GM18907 (cell line): Measurements from ENCODE around the gene TSPAN15.

ENCODE experiments used
- ATAC-seq: cut with Tn5 transposase; IDR thresholded peaks from one replicate; pipeline ENCODE4 v1.9.1; 2021; ENCODE audit warnings: mild to moderate bottlenecking, moderate library complexity; ENCODE audit not compliant: unreplicated experiment

Gene TSPAN15

DNA sequence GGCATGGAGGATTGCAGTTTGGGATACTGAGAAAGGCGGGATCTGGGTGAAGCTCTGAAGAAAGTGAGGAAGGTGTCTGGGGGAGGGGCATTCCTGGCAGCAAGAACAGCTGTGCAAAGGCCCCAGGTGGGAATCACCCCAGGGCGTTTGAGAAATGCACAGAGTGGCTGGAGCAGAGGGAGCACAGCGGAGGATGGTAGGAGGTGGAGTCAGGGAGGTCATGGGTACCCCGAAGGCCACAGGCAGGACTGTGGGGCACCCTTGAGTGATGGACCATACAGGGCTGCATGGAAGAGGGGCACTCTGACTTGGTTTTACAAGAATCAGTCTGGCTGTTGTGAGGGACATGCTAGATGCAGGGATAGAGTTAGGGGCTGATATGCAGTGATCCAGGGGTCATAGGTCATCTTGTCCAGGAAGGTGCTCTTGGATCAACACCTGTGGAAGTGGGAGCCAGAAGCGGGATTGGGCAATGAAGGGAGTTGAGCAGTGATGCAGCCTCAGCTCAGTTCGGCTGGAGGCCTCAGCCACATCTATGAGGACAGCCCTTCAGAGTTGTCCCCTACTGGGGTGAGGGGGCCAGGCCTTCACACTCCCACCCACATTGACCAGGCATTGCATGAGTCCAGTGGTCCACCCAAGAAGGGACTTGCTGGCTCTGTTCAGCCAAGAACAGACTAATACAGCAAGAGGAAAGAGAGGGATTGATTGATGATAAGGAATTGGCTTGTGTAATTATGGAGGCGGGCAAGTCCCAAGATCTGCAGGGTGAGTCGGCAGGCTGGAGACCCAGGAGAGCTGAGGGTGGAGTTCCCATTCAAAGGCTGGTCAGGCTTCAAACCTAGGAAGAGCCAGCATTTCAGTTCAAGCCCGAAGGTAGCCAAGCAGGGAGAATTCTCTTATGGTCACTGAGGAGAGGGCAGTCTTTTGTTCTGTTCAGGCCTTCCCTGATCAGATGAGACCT is 48.7 kb downstream of the TSPAN15 start:
- ATAC-seq: no peak

DNA sequence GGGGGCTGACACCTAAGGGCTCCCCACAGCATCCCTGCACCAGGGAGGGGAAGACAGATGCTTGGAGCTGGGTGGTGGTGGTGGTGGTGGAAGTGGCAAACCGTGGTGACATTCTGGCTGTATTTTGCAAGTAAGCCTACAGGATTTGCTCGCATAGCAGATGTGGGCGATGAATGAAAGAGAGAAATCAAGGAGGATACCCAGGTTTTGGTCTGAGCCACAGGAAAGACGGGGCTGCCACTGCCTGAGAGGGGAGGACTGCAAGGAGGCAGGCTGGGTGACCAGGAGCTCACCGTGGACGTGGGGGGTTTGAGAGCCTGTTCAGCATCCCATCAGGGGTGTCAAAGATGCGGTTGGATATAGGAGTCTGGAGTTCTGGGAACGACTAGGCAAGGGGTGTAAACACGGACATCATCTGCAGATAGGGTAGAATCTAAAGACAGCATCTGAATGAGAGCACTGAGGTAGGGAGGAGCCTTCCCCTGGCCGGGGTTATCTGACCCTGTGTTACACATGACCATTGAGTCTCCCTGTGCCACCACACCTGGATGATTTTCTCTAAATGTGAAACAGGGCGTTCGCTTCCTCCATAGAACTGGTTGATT is 49.7 kb downstream of the TSPAN15 start:
- no peak for ATAC-seq

DNA sequence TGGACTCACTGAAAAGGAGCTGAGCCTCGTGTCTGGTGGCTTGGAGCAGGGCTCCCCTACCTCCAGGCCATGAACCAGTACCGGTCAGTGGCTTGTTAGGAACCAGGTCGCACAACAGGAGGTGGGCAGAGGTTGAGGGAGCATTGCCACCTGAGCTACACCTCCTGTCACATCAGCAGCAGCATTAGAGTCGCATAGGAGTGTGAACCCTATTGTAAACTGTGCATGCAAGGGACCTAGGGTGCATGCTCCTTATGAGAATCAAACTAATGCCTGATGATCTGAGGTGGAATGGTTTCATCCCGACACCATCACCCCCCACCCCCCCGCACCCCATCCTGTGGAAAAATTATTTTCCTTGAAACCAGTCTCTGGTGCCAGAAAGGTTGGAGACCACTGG is 50.4 kb downstream of the TSPAN15 start:
- no peak for ATAC-seq

DNA sequence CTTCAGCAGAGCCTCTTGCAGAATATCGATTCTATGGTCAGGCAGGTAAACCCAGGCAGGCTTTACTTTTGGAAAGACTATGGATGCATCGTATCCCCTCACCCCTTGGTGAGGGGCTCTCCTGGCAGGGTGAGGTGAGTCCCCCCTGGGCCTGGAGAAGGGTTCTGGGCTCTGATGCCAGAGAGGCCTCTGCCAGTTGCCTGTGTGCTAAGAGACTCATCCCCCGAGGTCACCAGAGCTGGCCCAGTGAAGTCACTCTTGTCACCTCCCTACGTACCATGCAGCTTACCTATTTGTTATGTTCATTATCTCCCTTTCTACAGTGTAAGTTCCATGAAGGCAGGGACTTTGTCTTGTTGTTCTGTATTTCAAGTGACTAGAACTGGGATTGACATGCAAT is 51.3 kb downstream of the TSPAN15 start:
- no peak for ATAC-seq

DNA sequence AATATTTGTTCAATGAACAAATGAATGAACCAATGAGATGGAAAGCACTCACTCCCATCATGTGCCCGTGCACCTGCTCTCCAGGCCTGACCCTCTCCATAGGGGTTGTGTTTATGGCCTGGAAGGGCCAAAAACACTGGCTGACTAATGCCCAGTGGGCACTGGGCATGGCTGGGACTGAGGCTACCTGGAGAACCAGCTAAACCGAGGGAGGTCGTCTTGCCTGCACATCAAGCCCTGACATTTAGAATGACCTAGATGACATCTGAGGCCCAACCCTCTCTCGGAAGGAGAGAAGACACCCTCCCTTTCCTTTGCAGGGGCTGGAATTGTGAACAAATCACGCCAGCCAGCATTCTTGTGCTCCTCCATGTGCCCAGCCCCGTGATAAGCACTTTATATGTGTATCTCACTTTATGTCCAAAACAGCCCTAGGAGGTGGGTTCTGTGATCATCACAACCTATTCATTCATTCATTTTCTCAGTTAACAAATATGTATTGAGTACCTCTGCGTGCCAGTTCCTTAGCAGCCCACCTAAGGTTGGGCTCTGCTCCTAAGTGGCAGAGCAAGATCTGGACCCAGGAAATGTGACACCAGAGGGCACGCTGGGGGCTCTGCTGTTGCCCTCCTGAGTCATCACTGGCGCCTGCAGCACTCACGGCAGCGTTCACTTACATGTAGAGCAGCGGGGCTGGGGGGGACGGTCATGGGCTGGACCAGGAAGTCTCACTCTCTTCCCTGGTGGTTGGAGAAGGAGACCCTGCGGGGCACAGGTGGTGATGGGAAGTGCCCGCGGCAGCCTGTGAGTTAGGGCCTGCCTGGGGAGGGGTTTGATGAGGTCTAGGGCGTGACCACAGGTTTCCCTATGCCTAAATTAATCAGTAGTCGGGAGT is 52.0 kb downstream of the TSPAN15 start:
- no peak for ATAC-seq

DNA sequence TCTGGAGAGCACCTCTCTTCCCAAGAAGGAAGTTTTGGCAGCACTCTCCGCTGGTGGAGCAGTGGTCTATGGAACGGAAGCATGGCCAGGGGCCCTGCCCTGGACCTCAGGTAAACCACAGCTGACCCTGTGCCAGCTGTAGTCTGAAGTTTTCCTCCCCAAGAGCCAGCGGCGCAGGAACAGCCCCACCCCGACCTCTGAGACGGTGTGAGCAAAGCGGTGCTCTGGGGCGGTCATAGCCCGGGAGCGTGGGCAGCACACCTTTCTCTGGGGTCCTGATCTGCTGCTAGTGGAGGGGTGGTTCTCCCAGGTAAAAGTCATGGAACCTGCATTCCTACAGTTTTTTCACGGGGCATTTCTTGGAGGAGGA is 52.6 kb downstream of the TSPAN15 start:
- no peak for ATAC-seq

DNA sequence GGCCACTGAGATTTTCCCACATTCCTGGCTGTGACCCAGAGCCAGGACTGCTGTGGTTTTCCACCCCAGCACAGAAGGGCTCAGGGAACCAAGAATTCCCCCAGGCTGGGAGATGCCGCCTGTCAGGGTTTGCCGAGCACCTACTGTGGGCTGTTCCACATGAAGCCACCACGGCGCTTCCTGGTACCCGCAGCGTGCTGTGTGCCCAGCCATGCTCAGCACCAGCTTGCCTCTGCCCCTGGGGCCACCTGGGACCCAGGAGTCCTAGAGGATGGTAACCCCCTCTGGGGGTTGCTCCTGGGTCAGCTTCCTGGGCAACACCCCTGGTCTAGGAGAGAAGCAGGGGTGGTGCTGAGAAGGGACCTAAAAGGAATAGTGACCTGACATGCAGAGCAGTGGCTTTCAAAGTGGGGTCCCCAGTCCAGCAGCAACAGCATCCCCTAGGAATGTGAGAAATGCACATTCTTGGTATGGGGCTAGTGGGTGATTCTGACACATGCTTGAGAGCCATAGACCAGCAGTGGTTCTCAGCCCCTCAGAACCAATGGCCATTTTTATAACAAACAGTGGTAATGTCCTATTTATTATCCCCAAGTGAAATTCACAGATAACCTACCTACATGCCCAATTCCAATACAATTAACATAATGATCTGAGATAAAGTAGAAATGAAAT is 53.4 kb downstream of the TSPAN15 start:
- ATAC-seq: no peak

DNA sequence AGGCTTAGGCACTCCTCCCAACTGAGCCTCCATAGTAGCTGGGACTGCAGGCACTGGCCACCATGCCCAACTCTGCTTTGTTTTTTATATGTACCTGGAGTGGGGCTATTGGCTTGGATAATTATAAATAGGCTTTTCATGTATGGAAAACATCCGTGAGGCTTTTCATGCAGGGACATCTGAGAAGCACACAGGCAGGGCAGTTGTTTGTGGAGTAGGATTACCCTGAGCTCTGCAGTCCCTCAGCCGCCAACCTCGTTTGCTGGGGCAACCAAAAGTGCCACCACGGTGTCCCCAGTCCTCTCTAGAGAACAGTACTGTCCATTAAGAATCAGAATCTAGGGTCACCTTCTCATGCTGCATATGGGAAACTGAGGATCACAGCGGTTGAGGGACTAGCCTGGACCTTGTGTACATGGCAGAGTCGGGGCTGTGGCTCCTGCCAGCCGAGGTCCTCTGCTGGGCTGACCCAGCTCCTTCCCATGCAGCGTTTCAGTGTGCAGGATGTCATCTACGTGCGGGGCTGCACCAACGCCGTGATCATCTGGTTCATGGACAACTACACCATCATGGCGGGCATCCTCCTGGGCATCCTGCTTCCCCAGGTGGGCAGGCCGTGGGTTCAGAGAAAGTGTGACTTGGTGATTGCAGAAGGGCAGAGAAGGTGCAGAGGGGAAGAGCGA is 54.5 kb downstream of the TSPAN15 start:
- ATAC-seq: no peak

DNA sequence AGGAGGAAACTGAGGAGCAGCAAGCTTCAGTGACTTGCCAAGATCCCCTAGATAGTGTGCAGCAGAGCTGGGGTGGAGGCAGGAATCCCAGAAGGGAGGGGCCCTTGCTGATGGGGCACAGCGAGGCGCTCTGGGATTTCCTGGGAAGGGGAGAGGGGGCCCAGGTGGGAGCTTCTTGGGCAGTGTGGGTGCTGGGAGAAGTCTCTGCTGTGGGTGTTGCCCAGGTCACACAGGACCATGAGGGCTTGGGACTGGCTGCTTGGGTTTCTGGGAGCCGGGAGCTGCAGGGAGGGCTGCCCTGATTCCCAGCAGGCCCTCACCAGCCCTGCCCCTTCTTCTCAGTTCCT is 55.2 kb downstream of the TSPAN15 start:
- no peak for ATAC-seq

DNA sequence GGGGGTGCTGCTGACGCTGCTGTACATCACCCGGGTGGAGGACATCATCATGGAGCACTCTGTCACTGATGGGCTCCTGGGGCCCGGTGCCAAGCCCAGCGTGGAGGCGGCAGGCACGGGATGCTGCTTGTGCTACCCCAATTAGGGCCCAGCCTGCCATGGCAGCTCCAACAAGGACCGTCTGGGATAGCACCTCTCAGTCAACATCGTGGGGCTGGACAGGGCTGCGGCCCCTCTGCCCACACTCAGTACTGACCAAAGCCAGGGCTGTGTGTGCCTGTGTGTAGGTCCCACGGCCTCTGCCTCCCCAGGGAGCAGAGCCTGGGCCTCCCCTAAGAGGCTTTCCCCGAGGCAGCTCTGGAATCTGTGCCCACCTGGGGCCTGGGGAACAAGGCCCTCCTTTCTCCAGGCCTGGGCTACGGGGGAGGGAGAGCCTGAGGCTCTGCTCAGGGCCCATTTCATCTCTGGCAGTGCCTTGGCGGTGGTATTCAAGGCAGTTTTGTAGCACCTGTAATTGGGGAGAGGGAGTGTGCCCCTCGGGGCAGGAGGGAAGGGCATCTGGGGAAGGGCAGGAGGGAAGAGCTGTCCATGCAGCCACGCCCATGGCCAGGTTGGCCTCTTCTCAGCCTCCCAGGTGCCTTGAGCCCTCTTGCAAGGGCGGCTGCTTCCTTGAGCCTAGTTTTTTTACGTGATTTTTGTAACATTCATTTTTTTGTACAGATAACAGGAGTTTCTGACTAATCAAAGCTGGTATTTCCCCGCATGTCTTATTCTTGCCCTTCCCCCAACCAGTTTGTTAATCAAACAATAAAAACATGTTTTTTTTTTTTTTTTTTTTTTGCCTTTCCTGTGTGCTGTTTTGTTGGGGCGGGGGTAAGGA is 55.8 kb downstream of the TSPAN15 start:
- ATAC-seq: no peak

DNA sequence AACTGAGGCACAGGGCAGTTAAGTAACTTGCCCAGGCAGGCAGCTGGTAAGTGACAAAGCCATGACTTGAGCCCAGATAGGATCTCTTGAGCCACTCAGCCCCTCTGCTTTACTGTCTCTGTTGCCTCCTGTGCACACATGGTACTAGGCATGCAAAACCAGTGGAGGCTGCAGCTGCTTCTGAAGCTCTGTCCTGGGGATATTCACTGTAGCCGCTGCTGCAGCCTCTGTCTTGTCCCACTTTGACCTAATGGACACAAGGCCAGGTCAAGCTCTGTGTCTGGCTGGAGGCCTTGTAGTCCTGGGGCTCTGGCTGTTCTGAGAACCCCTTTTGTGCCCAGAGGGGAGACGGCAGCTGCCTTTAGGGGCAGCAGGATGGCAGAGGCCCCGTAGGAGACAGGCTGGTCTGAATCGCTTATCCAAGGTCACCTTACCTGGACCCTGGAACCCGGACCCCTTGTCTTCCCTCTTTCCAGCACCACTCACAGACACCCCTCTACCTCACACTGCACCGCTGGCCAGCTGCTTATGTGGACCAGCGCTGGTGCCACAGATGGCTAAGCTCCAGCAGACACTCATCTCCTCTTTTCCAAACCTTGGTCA is 57.6 kb downstream of the TSPAN15 start:
- no peak for ATAC-seq

DNA sequence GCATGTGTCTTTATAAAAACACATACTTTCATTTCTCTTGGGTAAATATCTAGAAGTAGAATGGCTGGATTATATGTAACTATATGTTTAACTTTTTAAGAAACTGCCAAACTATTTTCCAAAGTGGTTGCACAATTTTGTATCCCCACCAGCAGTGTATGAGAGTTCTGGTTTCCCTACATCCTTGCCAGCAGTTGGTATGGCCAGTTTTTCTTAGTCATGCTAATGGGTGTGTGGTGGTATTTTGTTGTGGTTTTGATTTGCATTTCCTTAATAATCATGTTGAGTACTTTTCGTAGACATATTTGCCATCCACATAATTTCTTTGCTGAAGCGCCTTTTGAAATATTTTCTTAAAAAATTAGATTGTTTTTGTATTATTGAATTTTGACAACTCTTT is 61.6 kb downstream of the TSPAN15 start:
- no peak for ATAC-seq

DNA sequence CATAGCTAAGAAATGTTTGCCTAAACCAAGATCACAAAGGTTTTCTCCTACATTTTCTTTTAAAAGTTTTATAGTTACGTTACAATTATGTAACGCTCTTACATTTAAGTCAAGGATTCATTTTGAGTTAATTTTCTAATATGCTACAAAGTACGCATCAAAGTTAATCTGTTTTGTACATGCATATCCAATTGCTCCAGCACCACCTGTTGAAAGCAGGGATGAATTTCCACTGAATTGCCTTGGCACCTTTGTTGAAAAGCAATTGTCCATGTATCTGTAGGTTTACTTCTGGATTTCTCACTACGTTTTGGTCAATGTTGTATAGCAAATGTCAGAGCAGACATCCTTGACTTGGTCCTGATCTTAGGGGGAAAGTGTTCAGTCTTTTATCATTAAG is 62.4 kb downstream of the TSPAN15 start:
- no peak for ATAC-seq

DNA sequence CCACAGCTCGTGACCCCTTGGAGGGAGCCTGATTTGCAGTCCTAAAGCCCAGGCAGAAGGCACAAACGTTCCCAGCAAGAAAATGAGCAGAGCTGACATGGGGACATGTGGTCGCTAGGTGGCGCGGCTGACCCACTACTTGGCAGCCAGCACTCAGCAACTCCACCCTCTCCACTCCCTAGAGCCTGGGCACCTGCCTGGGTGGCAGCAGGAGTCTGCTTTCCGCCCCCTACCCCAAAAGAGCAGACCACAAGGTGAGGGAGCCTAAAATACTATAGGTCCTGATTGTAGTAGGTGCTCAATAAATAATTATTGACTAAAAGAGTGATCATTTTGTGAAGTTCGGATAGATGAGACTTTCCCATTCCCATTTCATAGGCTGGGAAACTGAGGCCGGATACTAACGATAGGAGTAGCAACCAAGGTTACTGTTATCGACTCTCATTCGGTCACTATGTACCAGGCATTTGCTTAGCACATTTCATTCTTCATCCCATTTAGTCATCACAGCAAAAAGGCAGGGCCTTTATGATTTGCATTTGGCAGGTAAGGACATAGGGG is 64.5 kb downstream of the TSPAN15 start:
- ATAC-seq: no peak

DNA sequence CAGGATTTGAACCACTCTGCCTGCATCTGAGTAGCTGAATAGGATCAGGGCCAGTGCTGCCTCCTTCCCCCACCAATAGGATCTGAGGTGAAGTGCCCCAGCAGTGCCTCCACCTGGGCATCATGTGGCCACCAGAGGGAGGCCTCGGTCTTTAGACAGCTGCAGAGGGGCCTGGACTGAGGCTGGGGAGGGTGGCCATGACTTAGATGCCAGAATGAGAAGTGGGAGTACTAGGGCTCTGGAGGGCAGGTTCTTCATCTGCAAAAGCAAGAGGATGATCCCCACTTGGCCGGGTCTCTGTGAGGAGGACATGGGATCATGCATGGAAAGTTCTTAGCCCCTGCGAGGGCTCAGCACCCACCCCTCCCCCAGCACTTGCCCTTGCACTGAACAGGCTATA is 65.1 kb downstream of the TSPAN15 start:
- no peak for ATAC-seq

DNA sequence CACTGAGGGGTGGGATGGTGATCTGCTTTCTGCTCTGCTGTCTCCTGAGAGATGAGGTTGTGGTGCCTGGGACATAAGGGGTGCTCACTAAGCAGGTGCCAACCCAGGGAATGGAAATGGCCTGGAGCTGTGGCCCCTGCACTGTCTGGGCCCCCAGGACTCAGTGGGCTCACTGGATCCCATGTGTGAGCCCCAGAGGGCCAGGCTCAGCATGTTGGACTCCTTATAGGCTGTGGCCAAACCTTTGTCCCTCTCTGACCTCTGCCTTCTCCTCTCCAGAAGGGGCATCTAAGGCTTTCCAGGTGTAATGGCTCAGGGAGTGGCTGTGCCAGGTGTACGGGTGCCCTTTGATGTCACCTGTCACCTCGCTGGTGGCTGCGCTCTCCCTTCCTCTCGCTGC is 65.5 kb downstream of the TSPAN15 start:
- ATAC-seq: no peak

DNA sequence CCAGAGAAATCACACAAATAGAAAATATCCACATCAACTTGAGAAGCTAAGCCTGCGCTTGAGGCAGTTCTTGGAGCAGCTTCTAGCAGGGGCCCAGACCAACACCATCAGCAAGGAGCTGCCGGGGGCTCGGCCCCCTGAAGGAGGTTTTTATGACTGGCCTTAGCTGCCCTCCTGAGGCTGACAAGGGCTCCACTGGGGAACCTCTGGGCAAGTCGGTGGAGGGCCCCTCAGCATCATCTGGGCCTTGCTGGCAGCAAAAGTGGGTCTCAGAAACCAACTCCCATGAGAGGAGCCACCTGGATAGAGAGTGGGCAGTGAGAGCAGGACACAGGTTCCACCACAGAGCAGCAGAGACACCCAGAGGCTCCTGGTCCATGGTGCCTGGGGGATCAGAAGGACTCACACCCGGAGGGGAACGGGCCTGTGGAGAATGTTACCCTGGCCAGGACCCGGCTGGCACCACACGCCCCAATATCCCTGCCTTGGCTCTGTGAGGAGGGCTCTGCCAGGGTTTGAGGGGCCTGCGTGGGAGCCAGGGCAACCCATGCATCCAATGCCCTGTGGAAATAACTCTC is 66.1 kb downstream of the TSPAN15 start:
- no peak for ATAC-seq

DNA sequence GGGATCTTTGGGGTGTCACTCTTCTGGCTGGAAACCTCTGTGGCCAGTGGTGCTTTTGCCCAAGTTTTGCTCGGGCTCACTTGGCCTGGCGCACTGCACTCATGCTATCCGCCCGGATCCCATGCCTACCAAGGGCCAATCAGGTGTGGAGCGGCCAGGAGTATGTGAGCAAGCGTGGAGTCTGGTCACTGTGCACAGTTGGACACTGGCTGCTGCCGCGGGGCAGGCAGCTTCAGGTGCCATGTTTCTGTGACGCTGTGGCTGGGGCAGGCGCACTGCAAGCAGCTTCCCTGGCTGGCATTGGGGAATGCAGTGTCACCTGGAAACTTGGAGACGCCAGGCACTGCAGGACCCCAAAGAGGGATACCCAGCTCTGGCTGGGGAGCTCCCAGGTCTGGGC is 76.7 kb downstream of the TSPAN15 start:
- no peak for ATAC-seq
